Measurements from ENCODE around the gene GALNT7. TPM values are rescaled to one million over a fixed set of nuclear protein-coding genes. Genes with fewer than 3 reads are reported as not detected.

The GALNT7 gene
- total and polyA plus RNA-seq, 4 donors, result 0.65 to 13.0 (median 2.1) TPM

DNA sequence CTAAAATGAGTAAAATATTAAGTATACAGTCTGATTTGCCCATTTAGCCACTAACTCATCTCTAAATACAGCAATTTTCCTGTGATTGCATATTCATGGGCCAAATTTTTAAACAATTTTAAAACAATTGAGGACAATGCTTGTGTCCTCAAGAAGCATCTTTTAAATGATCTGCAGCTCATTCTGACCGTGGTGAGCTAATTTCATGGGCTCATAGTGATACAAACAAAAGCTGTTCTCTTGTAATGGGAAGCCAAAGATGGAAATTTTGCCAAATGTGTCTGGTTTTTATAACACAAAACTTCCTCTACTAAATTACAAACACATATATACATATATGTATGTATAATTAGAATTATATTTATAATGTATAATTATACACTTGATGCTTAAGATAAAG lies 125.8 kb downstream of the GALNT7 start (continued):
- TF ChIP-seq ZBTB33 (IDR thresholded peaks at IDR 0.05), result no peak

GRCh38 chr4:173301518-173302201 lies 133.0 kb downstream of the GALNT7 start:
- Histone ChIP-seq H3K4me1 (ENCODE audit: control insufficient read depth in 4 of 4, insufficient read depth in 4 of 4, low read length in 3 of 4) (no peaks in the 10 kb centered on the region), H3K9me3 (ENCODE audit: control insufficient read depth in 4 of 4, low read length in 3 of 4) (no peaks in the 10 kb centered on the region), H3K9ac (ENCODE audit: low read depth in 1 of 2, low read length in 2 of 2) (no peak overlapping the region), H3K27ac (ENCODE audit: low read depth in 1 of 2, low read length in 2 of 2) (no peak overlapping the region), H3K4me3 (ENCODE audit: low read depth in 1 of 3, low read length in 3 of 3) (no peak overlapping the region), H3K27me3 (ENCODE audit: control insufficient read depth in 4 of 4, insufficient read depth in 4 of 4, low read length in 3 of 4) (no peaks in the 10 kb centered on the region), H3K36me3 (ENCODE audit: control insufficient read depth in 4 of 4, insufficient read depth in 3 of 4, low read depth in 1 of 4, low read length in 3 of 4) (no peaks in the 10 kb centered on the region)
- TF ChIP-seq, protein P1, sequence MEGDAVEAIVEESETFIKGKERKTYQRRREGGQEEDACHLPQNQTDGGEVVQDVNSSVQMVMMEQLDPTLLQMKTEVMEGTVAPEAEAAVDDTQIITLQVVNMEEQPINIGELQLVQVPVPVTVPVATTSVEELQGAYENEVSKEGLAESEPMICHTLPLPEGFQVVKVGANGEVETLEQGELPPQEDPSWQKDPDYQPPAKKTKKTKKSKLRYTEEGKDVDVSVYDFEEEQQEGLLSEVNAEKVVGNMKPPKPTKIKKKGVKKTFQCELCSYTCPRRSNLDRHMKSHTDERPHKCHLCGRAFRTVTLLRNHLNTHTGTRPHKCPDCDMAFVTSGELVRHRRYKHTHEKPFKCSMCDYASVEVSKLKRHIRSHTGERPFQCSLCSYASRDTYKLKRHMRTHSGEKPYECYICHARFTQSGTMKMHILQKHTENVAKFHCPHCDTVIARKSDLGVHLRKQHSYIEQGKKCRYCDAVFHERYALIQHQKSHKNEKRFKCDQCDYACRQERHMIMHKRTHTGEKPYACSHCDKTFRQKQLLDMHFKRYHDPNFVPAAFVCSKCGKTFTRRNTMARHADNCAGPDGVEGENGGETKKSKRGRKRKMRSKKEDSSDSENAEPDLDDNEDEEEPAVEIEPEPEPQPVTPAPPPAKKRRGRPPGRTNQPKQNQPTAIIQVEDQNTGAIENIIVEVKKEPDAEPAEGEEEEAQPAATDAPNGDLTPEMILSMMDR (IDR thresholded peaks at IDR 0.05; ENCODE audit: low read depth, low read length, missing input control), result peak; percentile 54
- no peak for TF ChIP-seq JUND (IDR thresholded peaks at IDR 0.05)
- no peak for TF ChIP-seq HNF4G (IDR thresholded peaks at IDR 0.05)
- no peak for TF ChIP-seq GABPA (IDR thresholded peaks at IDR 0.05 in 1 of 2, conservative IDR thresholded peaks at IDR 0.05 in 1 of 2)
- no peak for TF ChIP-seq NR2F2 (IDR thresholded peaks at IDR 0.05)
- TF ChIP-seq FOXA1 (IDR thresholded peaks at IDR 0.05), result no peak
- TF ChIP-seq TAF1 (conservative IDR thresholded peaks at IDR 0.05), result no peak
- no peak for TF ChIP-seq MAX (IDR thresholded peaks at IDR 0.05)
- no peak for TF ChIP-seq ZBTB33 (IDR thresholded peaks at IDR 0.05)
- TF ChIP-seq, protein P2, sequence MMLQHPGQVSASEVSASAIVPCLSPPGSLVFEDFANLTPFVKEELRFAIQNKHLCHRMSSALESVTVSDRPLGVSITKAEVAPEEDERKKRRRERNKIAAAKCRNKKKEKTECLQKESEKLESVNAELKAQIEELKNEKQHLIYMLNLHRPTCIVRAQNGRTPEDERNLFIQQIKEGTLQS (IDR thresholded peaks at IDR 0.05), result no peak
- no peak for TF ChIP-seq FOXA2 (IDR thresholded peaks at IDR 0.05)
- no peak for TF ChIP-seq SP1 (IDR thresholded peaks at IDR 0.05)
- no peak for TF ChIP-seq RXRA (IDR thresholded peaks at IDR 0.05)
- TF ChIP-seq EGR1 (IDR thresholded peaks at IDR 0.05; ENCODE audit: low read depth in 2 of 2), result no peak
- peak; percentile 72 to 74 for TF ChIP-seq RAD21 (IDR thresholded peaks at IDR 0.05)
- TF ChIP-seq YY1 (IDR thresholded peaks at IDR 0.05), result no peak
- TF ChIP-seq REST (IDR thresholded peaks at IDR 0.05), result no peak
- no peak for DNase-seq (ENCODE audit: low spot score)
- 46% methylated on average over 5 of the region's 5 CpGs for WGBS
